Cardiac muscle cell (in vitro differentiated cells and primary cell): ENCODE measurements around the gene HIF1A. TPM values are rescaled to one million over a fixed set of nuclear protein-coding genes. Genes with fewer than 3 reads are reported as not detected.

Source experiments
- DNase-seq, 2 donors: peaks; one replicate each; pipeline versions ENCODE4 v3.0.0 to v3.0.0-alpha.2; 2010 to 2017; ENCODE audit warnings: low read depth in 1 of 2, low spot score in 1 of 2
- H3K27ac ChIP-seq: fragments of 200-600 bp; sonication (generic); 2 replicates; pipeline ENCODE4 v1.5.1; 2016
- H3K27me3 ChIP-seq: fragments of 200-600 bp; sonication (generic); 2 replicates; pipeline ENCODE4 v1.6.0; 2016; ENCODE audit warnings: control low read depth
- H3K36me3 ChIP-seq: fragments of 200-600 bp; sonication (generic); 2 replicates; pipeline ENCODE4 v1.5.1; 2016; ENCODE audit warnings: control low read depth
- H3K4me1 ChIP-seq: fragments of 200-600 bp; sonication (generic); 2 replicates; pipeline ENCODE4 v1.8.1; 2017; ENCODE audit warnings: low read depth, mild to moderate bottlenecking, mixed run types
- H3K4me3 ChIP-seq: fragments of 200-600 bp; sonication (generic); 2 replicates; pipeline ENCODE4 v1.5.1; 2016; ENCODE audit warnings: mild to moderate bottlenecking
- H3K9me3 ChIP-seq: fragments of 200-600 bp; sonication (generic); 2 replicates; pipeline ENCODE4 v1.5.1; 2017; ENCODE audit warnings: low read depth, mild to moderate bottlenecking, control low read depth
- polyA plus RNA-seq: library from polyadenylated mRNA; unstranded; fragments of >200 nt; fragmentation: Nextera tagmentation; extraction: Ambion mirVana; gene quantifications from 2 replicates; pipeline ENCODE4 v1.2.1, GENCODE V29; 2016
- total RNA-seq: library from RNA; depleted of rRNA; stranded (reverse); fragments of >200 nt; gene quantifications from 2 replicates; pipeline ENCODE4 v1.2.3, GENCODE V29; 2016
- TF ChIP-seq, protein P1 (sequence below): IDR thresholded peaks from 2 replicates; pipeline ENCODE4 v1.5.1; 2012; ENCODE audit warnings: low read depth, mild to moderate bottlenecking, low read length

HIF1A gene
- total and polyA plus RNA-seq, 2 experiments from 2014 or later: 108 to 119 TPM

DNA sequence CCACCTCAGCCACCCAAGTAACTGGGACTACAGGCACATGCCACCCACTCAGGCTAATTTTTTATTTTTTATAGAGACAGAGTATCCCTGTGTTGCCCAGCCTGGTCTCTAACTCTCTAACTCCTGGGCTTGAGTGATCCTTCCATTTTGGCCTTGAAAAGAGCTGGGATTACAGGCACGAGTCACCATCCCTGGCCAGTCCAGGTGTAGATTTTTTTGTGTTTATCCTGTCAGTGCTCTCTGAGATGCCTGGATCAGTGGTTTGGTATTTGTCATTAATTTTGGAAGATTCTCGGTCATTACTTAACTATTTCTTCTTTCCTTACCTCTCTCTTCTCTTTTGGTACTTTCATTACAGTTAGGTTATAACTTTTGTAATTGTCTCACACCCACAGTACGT, 5.3 kb upstream of the HIF1A start:
- Histone ChIP-seq H3K9me3 (no peaks in the 10 kb centered on the region), H3K36me3 (no peaks in the 10 kb centered on the region), H3K27ac (no peak overlapping the region), H3K4me3 (no peak overlapping the region), H3K27me3 (no peaks in the 10 kb centered on the region), H3K4me1 (peaks cover 17% of the 10 kb centered on the region)
- TF ChIP-seq, protein P1, sequence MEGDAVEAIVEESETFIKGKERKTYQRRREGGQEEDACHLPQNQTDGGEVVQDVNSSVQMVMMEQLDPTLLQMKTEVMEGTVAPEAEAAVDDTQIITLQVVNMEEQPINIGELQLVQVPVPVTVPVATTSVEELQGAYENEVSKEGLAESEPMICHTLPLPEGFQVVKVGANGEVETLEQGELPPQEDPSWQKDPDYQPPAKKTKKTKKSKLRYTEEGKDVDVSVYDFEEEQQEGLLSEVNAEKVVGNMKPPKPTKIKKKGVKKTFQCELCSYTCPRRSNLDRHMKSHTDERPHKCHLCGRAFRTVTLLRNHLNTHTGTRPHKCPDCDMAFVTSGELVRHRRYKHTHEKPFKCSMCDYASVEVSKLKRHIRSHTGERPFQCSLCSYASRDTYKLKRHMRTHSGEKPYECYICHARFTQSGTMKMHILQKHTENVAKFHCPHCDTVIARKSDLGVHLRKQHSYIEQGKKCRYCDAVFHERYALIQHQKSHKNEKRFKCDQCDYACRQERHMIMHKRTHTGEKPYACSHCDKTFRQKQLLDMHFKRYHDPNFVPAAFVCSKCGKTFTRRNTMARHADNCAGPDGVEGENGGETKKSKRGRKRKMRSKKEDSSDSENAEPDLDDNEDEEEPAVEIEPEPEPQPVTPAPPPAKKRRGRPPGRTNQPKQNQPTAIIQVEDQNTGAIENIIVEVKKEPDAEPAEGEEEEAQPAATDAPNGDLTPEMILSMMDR: no peak
- DNase-seq: no peak

GRCh38 chr14:61690982-61691381, 4.3 kb upstream of the HIF1A start:
- H3K27ac ChIP-seq: peak overlapping the region; percentile 69
- no peaks in the 10 kb centered on the region for H3K9me3 ChIP-seq
- TF ChIP-seq, protein P1: no peak
- peak in 1 of 2 donors; percentile 43 for DNase-seq
- no peaks in the 10 kb centered on the region for H3K27me3 ChIP-seq
- no peaks in the 10 kb centered on the region for H3K36me3 ChIP-seq
- H3K4me3 ChIP-seq: no peak overlapping the region
- peaks cover 17% of the 10 kb centered on the region for H3K4me1 ChIP-seq

GRCh38 chr14:61691495-61691894, 3.8 kb upstream of the HIF1A start:
- Histone ChIP-seq H3K36me3 (no peaks in the 10 kb centered on the region), H3K9me3 (no peaks in the 10 kb centered on the region), H3K4me3 (no peak overlapping the region), H3K27ac (peak overlapping the region; percentile 69), H3K4me1 (peaks cover 17% of the 10 kb centered on the region), H3K27me3 (no peaks in the 10 kb centered on the region)
- DNase-seq: peak in 1 of 2 donors; percentile 30
- TF ChIP-seq, protein P1: no peak

DNA sequence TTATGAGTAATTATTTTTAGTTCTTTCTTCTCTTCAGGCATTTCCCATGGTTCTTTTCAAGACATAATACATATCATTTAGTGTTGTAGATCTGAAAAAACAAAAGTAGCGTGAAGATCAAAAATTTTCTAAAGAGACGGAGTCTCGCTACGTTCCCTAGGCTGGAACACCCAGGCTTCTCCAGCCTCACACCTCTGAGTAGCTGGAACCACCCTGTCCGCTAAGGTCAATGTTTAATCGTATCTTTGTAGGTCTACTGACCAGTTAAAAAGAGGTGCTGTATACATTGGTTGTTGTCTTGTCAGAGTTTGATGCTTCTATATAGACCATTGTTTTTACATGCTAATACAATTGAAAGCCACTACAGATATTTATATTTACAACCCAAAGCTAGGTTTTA, 1.3 kb upstream of the HIF1A start:
- peaks cover 25% of the 10 kb centered on the region for H3K4me1 ChIP-seq
- DNase-seq: no peak
- H3K36me3 ChIP-seq: no peaks in the 10 kb centered on the region
- H3K9me3 ChIP-seq: no peaks in the 10 kb centered on the region
- no peaks in the 10 kb centered on the region for H3K27me3 ChIP-seq
- H3K4me3 ChIP-seq: no peak overlapping the region
- TF ChIP-seq, protein P1: no peak
- peak overlapping the region; percentile 80 for H3K27ac ChIP-seq

DNA sequence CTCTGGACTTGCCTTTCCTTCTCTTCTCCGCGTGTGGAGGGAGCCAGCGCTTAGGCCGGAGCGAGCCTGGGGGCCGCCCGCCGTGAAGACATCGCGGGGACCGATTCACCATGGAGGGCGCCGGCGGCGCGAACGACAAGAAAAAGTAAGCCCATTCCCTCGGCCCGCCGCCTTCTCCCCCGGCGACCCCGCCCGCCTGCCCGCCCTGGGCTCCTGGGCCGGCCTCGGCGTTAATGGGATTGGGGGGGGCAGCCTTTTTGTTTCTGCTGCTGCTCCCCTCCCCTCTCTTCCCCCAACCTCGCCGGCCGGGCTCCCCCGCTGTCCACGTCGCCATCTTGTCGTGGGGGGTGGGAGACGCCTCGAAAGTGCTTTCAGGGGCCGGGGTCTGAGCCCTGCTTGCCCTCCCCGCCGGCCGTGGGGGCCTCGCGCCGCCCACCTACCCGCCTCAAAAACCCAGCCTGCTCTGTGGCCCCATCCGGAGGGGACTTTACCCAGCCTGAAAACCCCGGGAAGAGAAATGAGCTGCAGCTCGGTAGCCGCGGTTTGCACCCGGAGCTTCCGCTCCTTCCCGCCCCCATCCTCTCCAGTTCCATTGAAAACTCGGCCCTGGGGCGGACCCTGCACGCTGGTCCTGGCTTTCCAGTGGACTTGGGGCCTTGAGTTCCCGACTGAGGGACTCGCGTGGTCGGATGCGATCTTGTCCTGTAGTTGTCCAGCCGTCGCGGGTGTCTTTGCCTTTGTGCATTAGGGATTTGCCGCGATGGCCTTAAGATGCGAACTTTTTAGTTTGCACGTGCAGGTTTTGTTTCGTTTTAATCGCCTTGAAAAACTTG, 598 bp downstream of the HIF1A start:
- no peaks in the 10 kb centered on the region for H3K36me3 ChIP-seq
- no peaks in the 10 kb centered on the region for H3K9me3 ChIP-seq
- TF ChIP-seq, protein P1: no peak
- DNase-seq: peak; percentile 81 to 85
- peak overlapping the region; percentile 86 for H3K27ac ChIP-seq
- H3K27me3 ChIP-seq: no peaks in the 10 kb centered on the region
- H3K4me3 ChIP-seq: peak overlapping the region; percentile 89
- H3K4me1 ChIP-seq: peaks cover 39% of the 10 kb centered on the region
